HG03095 (cell line): ENCODE results near the gene RBM11.
"Not testable (repeated sequence)": the region's sequence is repeated elsewhere in the genome, so short reads cannot be mapped to it uniquely, and the experiment has no call there.

ENCODE experiments used
- ATAC-seq: cut with Tn5 transposase; IDR thresholded peaks from one replicate; pipeline ENCODE4 v1.9.1; 2021; ENCODE audit warnings: moderate library complexity; ENCODE audit not compliant: unreplicated experiment

RBM11 gene

GRCh38 chr21:14215971-14216641, at the start of gene RBM11:
RBM11 (plus strand) TSS chr21:14216157; CDS start chr21:14216187, 30 bp downstream.
- peak; percentile 97 for ATAC-seq

GRCh38 chr21:14166463-14167223, 49.3 kb upstream of the RBM11 start:
- ATAC-seq, result not testable (repeated sequence)

- ATAC-seq, result no peak
These were observed 9.7 kb upstream of the RBM11 start for GRCh38 chr21:14206222-14206621.

GRCh38 chr21:14210738-14211137, 5.2 kb upstream of the RBM11 start, which contains the start of gene LIPI:
LIPI (minus strand) TSS chr21:14210955; CDS start chr21:14210845, 110 bp downstream.
- ATAC-seq, result no peak

- no peak for ATAC-seq
These were observed 2.8 kb upstream of the RBM11 start for GRCh38 chr21:14213164-14213563.

GRCh38 chr21:14223365-14223764, 7.4 kb downstream of the RBM11 start:
- no peak for ATAC-seq

GRCh38 chr21:14229399-14229798, 13.4 kb downstream of the RBM11 start:
- ATAC-seq, result no peak

- ATAC-seq, result no peak
These were observed 19.1 kb downstream of the RBM11 start for GRCh38 chr21:14235101-14235500.

GRCh38 chr21:14236180-14236579, 20.2 kb downstream of the RBM11 start:
- no peak for ATAC-seq

- no peak for ATAC-seq
These were observed 23.3 kb downstream of the RBM11 start for GRCh38 chr21:14239281-14239680.

- no peak for ATAC-seq
These were observed 25.3 kb downstream of the RBM11 start for GRCh38 chr21:14241297-14241696.

- ATAC-seq, result no peak
These were observed 27.5 kb downstream of the RBM11 start for GRCh38 chr21:14243461-14243860.

GRCh38 chr21:14243874-14244273, 27.9 kb downstream of the RBM11 start:
- ATAC-seq, result no peak

GRCh38 chr21:14244911-14245310, 29.0 kb downstream of the RBM11 start:
- no peak for ATAC-seq

- ATAC-seq, result no peak
These were observed 29.8 kb downstream of the RBM11 start for GRCh38 chr21:14245711-14246110.

- ATAC-seq, result no peak
These were observed 35.4 kb downstream of the RBM11 start for GRCh38 chr21:14251336-14251735.

GRCh38 chr21:14259747-14260146, 43.8 kb downstream of the RBM11 start:
- no peak for ATAC-seq

- ATAC-seq, result no peak
These were observed 44.3 kb downstream of the RBM11 start for GRCh38 chr21:14260174-14260764.

GRCh38 chr21:14262039-14262438, 46.1 kb downstream of the RBM11 start:
- ATAC-seq, result no peak

GRCh38 chr21:14263879-14264278, 47.9 kb downstream of the RBM11 start:
- no peak for ATAC-seq

GRCh38 chr21:14265023-14265422, 49.1 kb downstream of the RBM11 start:
- no peak for ATAC-seq

- no peak for ATAC-seq
These were observed 51.1 kb downstream of the RBM11 start for GRCh38 chr21:14267076-14267475.
